ENCODE measurements around the gene HSFX3. TPM values are rescaled to one million over a fixed set of nuclear protein-coding genes. Genes with fewer than 3 reads are reported as not detected.
A peak's percentile ranks its signal among the peaks of the same experiment; 100 is the strongest.

Gene HSFX3
- total RNA-seq, 1 experiment from 2014 or later: 0.96 TPM

GRCh38 chrX:149540621-149541520 is 8.9 kb downstream of the HSFX3 start, which contains the start of gene EOLA1 (continued):
- TF ChIP-seq REST (IDR thresholded peaks at IDR 0.05; ENCODE audit: low read depth): no peak

- H3K79me2 ChIP-seq (ENCODE audit: insufficient read depth, low read length): peaks cover 3% of the 10 kb centered on the region; the same call in 1 of the 2 replicates
- RAD21 ChIA-PET (ENCODE audit: low non-redundant PET in 1 of 2, low total read pairs in 2 of 2, uncharacterized antibody in 2 of 2, unreplicated experiment in 2 of 2): interaction anchor here in 1 of 2 experiments (0.8 kb wide), 1 partner anchor 825 kb away, joined by 6 read pairs; no protein-coding TSS in a partner anchor
- H3K27me3 ChIP-seq (ENCODE audit: insufficient read depth, low read length): no peaks in the 10 kb centered on the region
- no peak overlapping the region for H2AFZ ChIP-seq (ENCODE audit: low read depth, low read length, poor library complexity, severe bottlenecking)
- H3K9me3 ChIP-seq (ENCODE audit: control insufficient read depth in 1 of 2, insufficient read depth in 1 of 2, low read depth in 1 of 2, low read length in 2 of 2): no peaks in the 10 kb centered on the region
- H3K4me3 ChIP-seq (replicated peaks in 1 of 2; ENCODE audit: low read depth in 1 of 2, low read length in 2 of 2): peak overlapping the region; percentile 74 to 77
- CTCF ChIA-PET: interaction anchor here (2.5 kb wide), 1 partner anchor 410 kb away, joined by 13 read pairs; no protein-coding TSS in a partner anchor
- TF ChIP-seq CTCF (IDR thresholded peaks at IDR 0.05 in 2 of 3, conservative IDR thresholded peaks at IDR 0.05 in 1 of 3; ENCODE audit: borderline replicate concordance in 1 of 3, insufficient read depth in 1 of 3, low read depth in 2 of 3, low read length in 2 of 3): no peak
- TF ChIP-seq SP1 (IDR thresholded peaks at IDR 0.05; ENCODE audit: low read depth): no peak
- TF ChIP-seq POLR2A (IDR thresholded peaks at IDR 0.05; ENCODE audit: borderline replicate concordance, extremely low read depth, insufficient read depth, insufficient read length): no peak
- no peak for TF ChIP-seq TCF7L2 (IDR thresholded peaks at IDR 0.05; ENCODE audit: borderline replicate concordance, extremely low read depth, insufficient read depth, insufficient read length)
- no peak for TF ChIP-seq SRF (IDR thresholded peaks at IDR 0.05; ENCODE audit: low read depth)
- TF ChIP-seq FOSL1 (IDR thresholded peaks at IDR 0.05; ENCODE audit: low read depth): no peak
- peak overlapping the region; percentile 83 for H3K4me2 ChIP-seq (ENCODE audit: low read length)
- H3K4me1 ChIP-seq (ENCODE audit: control insufficient read depth in 1 of 2, insufficient read depth in 2 of 2, low read length in 2 of 2): peaks cover 3 to 4% of the 10 kb centered on the region in 2 experiments; a peak in 2 of 4 replicates
- intact Hi-C loops (cut with micrococcal nuclease): no loop called here
- no peaks in the 10 kb centered on the region for H4K20me1 ChIP-seq (ENCODE audit: insufficient read depth)
- no peaks in the 10 kb centered on the region for H3K9me2 ChIP-seq (ENCODE audit: insufficient read depth)
- BruUV-seq (replicated peaks): no TSS peak
- H3K27ac ChIP-seq (ENCODE audit: low read depth, low read length): peak overlapping the region; percentile 74
- no peaks in the 10 kb centered on the region for H3K36me3 ChIP-seq (ENCODE audit: control insufficient read depth in 1 of 2, insufficient read depth in 2 of 2, low read length in 2 of 2)
- peak; percentile 43 for ATAC-seq
- peak overlapping the region; percentile 66 for H3K9ac ChIP-seq (ENCODE audit: low read length)
- POLR2A ChIA-PET: interaction anchor here (0.6 kb wide), 2 partner anchors 41 to 398 kb away, joined by 3 read pairs; partner anchors contain the start of gene EOLA2
- DNase-seq (ENCODE audit: low read depth, low spot score): peak; percentile 63
These were observed 9.5 kb downstream of the HSFX3 start for GRCh38 chrX:149540131-149540620.

Measured in HCT116 (cell line).